Measurements from ENCODE around the gene HUS1. TPM values are rescaled to one million over a fixed set of nuclear protein-coding genes. Genes with fewer than 3 reads are reported as not detected.
"Not testable (repeated sequence)": the region's sequence is repeated elsewhere in the genome, so short reads cannot be mapped to it uniquely, and the experiment has no call there.

HUS1 gene
- total RNA-seq, 5 donors from 2014 or later (not counting 1 experiment from before 2014, with no cell fraction given) = 56.9 to 71.0 (median 59.4) TPM

DNA sequence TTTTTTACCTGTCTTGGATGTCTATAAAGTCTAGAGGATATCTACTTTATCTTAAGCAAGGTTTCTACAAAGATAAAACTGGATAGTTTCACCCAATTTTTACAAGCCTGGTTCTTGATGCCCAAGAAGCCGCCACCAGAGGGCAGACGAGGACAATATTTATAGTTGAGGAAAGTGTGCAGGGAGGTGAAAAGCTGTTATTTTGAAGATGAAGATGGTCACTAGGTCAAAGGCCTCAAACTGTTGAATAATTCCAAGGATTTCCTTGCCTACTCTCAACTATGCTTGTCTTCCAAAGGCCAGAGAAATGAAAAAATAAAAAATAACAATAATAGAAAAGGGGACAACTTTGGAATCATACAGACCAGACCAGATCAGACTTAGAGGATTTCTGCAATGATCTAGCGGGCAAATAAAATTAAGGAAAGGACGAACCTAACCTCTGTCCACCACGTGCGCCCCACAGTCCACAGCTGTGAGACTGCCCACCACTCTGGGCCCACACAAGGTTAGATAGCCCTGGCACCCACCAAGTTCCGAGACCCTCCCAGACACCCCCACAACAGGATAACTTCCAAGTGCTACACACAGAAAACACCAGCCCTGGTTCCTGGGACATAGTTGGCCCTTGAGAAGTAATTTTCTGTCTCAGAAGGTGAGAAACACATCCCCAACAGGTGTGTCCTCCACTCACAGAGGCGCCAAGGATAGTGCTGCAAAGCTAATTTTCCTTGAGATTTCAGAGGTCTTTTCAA is 34.0 kb downstream of the HUS1 start:
- POLR2A ChIA-PET = no interaction called here

DNA sequence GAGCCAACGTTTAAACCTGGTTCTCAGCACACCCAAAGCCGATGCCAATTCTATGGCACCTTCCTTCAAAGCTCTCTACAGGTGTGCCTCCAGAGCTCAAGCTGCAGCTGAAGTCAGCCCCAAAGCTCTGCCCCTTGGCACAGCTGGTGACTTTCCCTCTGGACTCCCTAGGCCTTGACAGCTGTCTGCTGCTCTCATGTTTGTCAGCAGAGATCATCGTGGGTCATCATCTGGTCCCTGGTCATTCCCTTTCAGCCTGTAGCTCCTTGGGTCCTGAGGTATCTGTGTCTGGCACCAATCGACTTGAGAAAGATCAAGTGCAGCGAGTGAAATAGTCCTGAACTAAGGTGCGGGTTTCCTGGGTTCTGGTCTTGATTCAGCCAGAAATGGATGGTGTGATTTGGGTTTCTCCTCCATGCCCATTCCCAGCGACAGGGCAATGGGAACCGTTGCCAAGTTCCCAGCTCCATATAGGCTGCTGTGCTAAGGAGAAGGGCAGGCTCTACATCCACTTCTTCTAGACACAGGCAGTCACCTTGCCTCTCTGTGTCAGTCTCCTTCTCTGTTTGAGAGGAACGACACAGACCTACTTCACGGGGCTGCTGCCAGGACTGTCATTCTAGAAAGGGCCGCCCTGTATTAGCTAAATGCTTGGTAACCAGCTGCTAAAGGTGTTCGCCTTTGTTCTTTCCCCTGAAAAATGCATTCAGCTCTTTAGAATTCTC is 34.7 kb downstream of the HUS1 start:
- H3K4me3 Mint-ChIP-seq = no peak overlapping the region
- no peaks in the 10 kb centered on the region for H3K36me3 ChIP-seq (ENCODE audit: control insufficient read depth in 2 of 2, extremely low read depth in 1 of 2, insufficient read depth in 1 of 2, low read length in 1 of 2)
- CTCF ChIA-PET = interaction anchor here (0.6 to 2.4 kb wide), 14 partner anchors 11 to 217 kb away, joined by 3 to 30 read pairs (median 4); no protein-coding TSS in a partner anchor
- ATAC-seq (replicated peaks in 1 of 4) (no peak), DNase-seq (no peak)
- no peak overlapping the region for H3K4me3 ChIP-seq (ENCODE audit: control insufficient read depth in 1 of 2, extremely low read depth in 1 of 2, low read length in 1 of 2)
- no peaks in the 10 kb centered on the region for H3K36me3 Mint-ChIP-seq
- H3K27me3 Mint-ChIP-seq = no peaks in the 10 kb centered on the region
- no peak overlapping the region for H3K27ac ChIP-seq (ENCODE audit: low read length)
- POLR2A ChIA-PET = no interaction called here
- no peaks in the 10 kb centered on the region for H3K9me3 ChIP-seq
- no peaks in the 10 kb centered on the region for H3K27me3 ChIP-seq (replicated peaks in 1 of 2; ENCODE audit: control insufficient read depth in 2 of 2, extremely low read depth in 1 of 2, insufficient read depth in 2 of 2, low read length in 1 of 2)
- no peaks in the 10 kb centered on the region for H3K4me1 Mint-ChIP-seq
- no peaks in the 10 kb centered on the region for H3K4me1 ChIP-seq (ENCODE audit: control insufficient read depth in 1 of 2, extremely low read depth in 1 of 2, insufficient read depth in 2 of 2, low read length in 2 of 2)
- no peak overlapping the region for H3K27ac Mint-ChIP-seq
- WGBS (ENCODE audit: insufficient coverage) = 85% methylated on average over 9 of the region's 12 CpGs
- H3K9me3 Mint-ChIP-seq = no peaks in the 10 kb centered on the region

More for the DNA sequence above, 34.0 kb downstream of the HUS1 start:
- H3K9me3 ChIP-seq = no peaks in the 10 kb centered on the region
- Mint-ChIP-seq H3K27me3 (no peaks in the 10 kb centered on the region), H3K36me3 (no peaks in the 10 kb centered on the region), H3K9me3 (no peaks in the 10 kb centered on the region), H3K27ac (no peak overlapping the region), H3K4me3 (no peak overlapping the region), H3K4me1 (no peaks in the 10 kb centered on the region)
- WGBS (ENCODE audit: insufficient coverage) = 100% methylated on average over 1 of the region's 8 CpGs
- H3K27ac ChIP-seq (ENCODE audit: low read length) = no peak overlapping the region
- DNase-seq (peak; percentile 22 to 82 (median 66)), ATAC-seq (replicated peaks in 1 of 4) (peak in 2 of 4 experiments; percentile 38 to 53)
- H3K4me3 ChIP-seq (ENCODE audit: control insufficient read depth in 1 of 2, extremely low read depth in 1 of 2, low read length in 1 of 2) = no peak overlapping the region
- no peaks in the 10 kb centered on the region for H3K27me3 ChIP-seq (replicated peaks in 1 of 2; ENCODE audit: control insufficient read depth in 2 of 2, extremely low read depth in 1 of 2, insufficient read depth in 2 of 2, low read length in 1 of 2)
- H3K4me1 ChIP-seq (ENCODE audit: control insufficient read depth in 1 of 2, extremely low read depth in 1 of 2, insufficient read depth in 2 of 2, low read length in 2 of 2) = no peaks in the 10 kb centered on the region
- CTCF ChIA-PET = interaction anchor here (0.5 to 2.4 kb wide), 14 partner anchors 12 to 216 kb away, joined by 3 to 30 read pairs (median 4); no protein-coding TSS in a partner anchor
- H3K36me3 ChIP-seq (ENCODE audit: control insufficient read depth in 2 of 2, extremely low read depth in 1 of 2, insufficient read depth in 1 of 2, low read length in 1 of 2) = no peaks in the 10 kb centered on the region

GRCh38 chr7:47943676-47944474 is 35.5 kb downstream of the HUS1 start:
- ChIA-PET CTCF (interaction anchor here (0.5 to 2.4 kb wide), 8 partner anchors 10 to 211 kb away, joined by 3 to 30 read pairs (median 6); no protein-coding TSS in a partner anchor), POLR2A (no interaction called here)
- Mint-ChIP-seq H3K27ac (no peak overlapping the region), H3K9me3 (no peaks in the 10 kb centered on the region), H3K36me3 (no peaks in the 10 kb centered on the region), H3K4me3 (no peak overlapping the region), H3K27me3 (no peaks in the 10 kb centered on the region), H3K4me1 (no peaks in the 10 kb centered on the region)
- H3K4me3 ChIP-seq (ENCODE audit: control insufficient read depth in 1 of 2, extremely low read depth in 1 of 2, low read length in 1 of 2) = no peak overlapping the region
- ATAC-seq (replicated peaks in 1 of 4) (no peak), DNase-seq (no peak)
- H3K9me3 ChIP-seq = no peaks in the 10 kb centered on the region
- no peaks in the 10 kb centered on the region for H3K27me3 ChIP-seq (replicated peaks in 1 of 2; ENCODE audit: control insufficient read depth in 2 of 2, extremely low read depth in 1 of 2, insufficient read depth in 2 of 2, low read length in 1 of 2)
- WGBS (ENCODE audit: insufficient coverage) = 80% methylated on average over 4 of the region's 8 CpGs
- H3K27ac ChIP-seq (ENCODE audit: low read length) = no peak overlapping the region
- H3K4me1 ChIP-seq (ENCODE audit: control insufficient read depth in 1 of 2, extremely low read depth in 1 of 2, insufficient read depth in 2 of 2, low read length in 2 of 2) = no peaks in the 10 kb centered on the region
- H3K36me3 ChIP-seq (ENCODE audit: control insufficient read depth in 2 of 2, extremely low read depth in 1 of 2, insufficient read depth in 1 of 2, low read length in 1 of 2) = no peaks in the 10 kb centered on the region

DNA sequence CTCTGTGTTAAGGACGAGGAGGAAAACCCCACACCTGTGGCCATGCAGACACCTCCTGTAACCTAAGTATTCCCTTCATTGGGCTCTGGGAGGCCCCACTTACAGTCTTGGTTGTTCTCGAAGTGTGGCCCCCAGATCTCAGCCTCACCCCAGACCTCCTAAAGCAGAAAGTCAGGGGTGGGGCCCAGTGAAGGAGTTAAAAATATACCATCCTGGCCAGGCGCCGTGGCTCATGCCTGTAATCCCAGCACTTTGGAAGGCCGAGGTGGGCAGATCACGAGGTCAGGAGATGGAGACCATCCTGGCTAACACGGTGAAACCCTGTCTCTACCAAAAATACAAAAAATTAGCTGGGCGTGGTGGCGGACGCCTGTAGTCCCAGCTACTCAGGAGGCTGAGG is 36.8 kb downstream of the HUS1 start:
- H3K4me1 Mint-ChIP-seq; POLR2A ChIA-PET; ATAC-seq (replicated peaks in 1 of 4); H3K4me1 ChIP-seq (ENCODE audit: control insufficient read depth in 1 of 2, extremely low read depth in 1 of 2, insufficient read depth in 2 of 2, low read length in 2 of 2); CTCF ChIA-PET; H3K9me3 Mint-ChIP-seq; H3K27ac Mint-ChIP-seq; H3K27ac ChIP-seq (ENCODE audit: low read length); H3K4me3 ChIP-seq (ENCODE audit: control insufficient read depth in 1 of 2, extremely low read depth in 1 of 2, low read length in 1 of 2); H3K36me3 Mint-ChIP-seq; H3K36me3 ChIP-seq (ENCODE audit: control insufficient read depth in 2 of 2, extremely low read depth in 1 of 2, insufficient read depth in 1 of 2, low read length in 1 of 2); H3K4me3 Mint-ChIP-seq; H3K27me3 Mint-ChIP-seq; H3K9me3 ChIP-seq; H3K27me3 ChIP-seq (replicated peaks in 1 of 2; ENCODE audit: control insufficient read depth in 2 of 2, extremely low read depth in 1 of 2, insufficient read depth in 2 of 2, low read length in 1 of 2); DNase-seq: not testable (repeated sequence)
- WGBS (ENCODE audit: insufficient coverage) = no CpG with 5 or more reads among the region's 10 CpGs

- no peaks in the 10 kb centered on the region for H3K36me3 Mint-ChIP-seq
These were observed 37.3 kb downstream of the HUS1 start for GRCh38 chr7:47942132-47942531.

DNA sequence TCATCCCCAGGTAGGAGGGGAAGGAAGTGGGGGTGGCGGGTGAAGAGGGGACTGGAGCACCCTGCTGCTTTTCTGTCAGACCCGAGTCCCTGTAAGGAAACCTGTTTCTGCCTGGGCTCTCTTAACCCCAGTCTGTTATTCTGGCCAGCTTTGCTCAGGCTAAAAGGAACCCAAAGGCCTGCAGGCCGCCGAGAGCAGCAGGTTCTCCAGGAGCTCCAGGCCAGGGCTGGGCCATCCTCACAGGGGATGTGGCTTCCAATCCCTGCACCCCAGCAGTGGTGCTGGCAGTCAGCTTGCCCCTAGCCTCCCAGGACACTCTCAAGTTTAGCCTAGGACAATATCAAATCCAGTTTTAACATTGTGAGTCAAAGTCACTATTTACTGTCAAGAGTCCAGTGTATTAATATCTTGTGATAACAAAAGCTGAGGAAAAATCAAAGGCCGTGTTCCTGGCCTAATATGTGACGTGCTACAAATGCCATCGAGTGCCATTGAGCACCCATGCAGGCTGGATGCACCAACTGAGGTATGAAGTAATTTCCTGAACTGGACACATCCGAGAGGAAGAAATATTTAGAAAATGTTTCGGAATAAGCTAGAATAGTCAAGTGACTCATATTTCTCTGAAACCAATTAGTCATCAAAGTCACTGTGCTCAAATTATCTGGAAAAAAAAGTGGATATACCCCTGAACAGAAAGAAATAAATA is 38.1 kb downstream of the HUS1 start:
- no peaks in the 10 kb centered on the region for H3K9me3 Mint-ChIP-seq
- CTCF ChIA-PET = no interaction called here
- Histone ChIP-seq H3K9me3 (no peaks in the 10 kb centered on the region), H3K27ac (ENCODE audit: low read length) (no peak overlapping the region), H3K27me3 (replicated peaks in 1 of 2; ENCODE audit: control insufficient read depth in 2 of 2, extremely low read depth in 1 of 2, insufficient read depth in 2 of 2, low read length in 1 of 2) (no peaks in the 10 kb centered on the region), H3K4me1 (ENCODE audit: control insufficient read depth in 1 of 2, extremely low read depth in 1 of 2, insufficient read depth in 2 of 2, low read length in 2 of 2) (no peaks in the 10 kb centered on the region), H3K36me3 (ENCODE audit: control insufficient read depth in 2 of 2, extremely low read depth in 1 of 2, insufficient read depth in 1 of 2, low read length in 1 of 2) (no peaks in the 10 kb centered on the region), H3K4me3 (ENCODE audit: control insufficient read depth in 1 of 2, extremely low read depth in 1 of 2, low read length in 1 of 2) (no peak overlapping the region)
- no peak overlapping the region for H3K27ac Mint-ChIP-seq
- H3K4me1 Mint-ChIP-seq = peaks cover 0 to 4% (median 0%) of the 10 kb centered on the region in 3 donors
- no peaks in the 10 kb centered on the region for H3K27me3 Mint-ChIP-seq
- ATAC-seq (replicated peaks in 1 of 4) (no peak), DNase-seq (no peak)
- H3K4me3 Mint-ChIP-seq = no peak overlapping the region
- 89% methylated on average over 5 of the region's 9 CpGs for WGBS (ENCODE audit: insufficient coverage)
- peaks cover under 1% of the 10 kb centered on the region for H3K36me3 Mint-ChIP-seq
- POLR2A ChIA-PET = no interaction called here

More at GRCh38 chr7:47942132-47942531, 37.3 kb downstream of the HUS1 start:
- H3K9me3 Mint-ChIP-seq = no peaks in the 10 kb centered on the region
- ChIA-PET POLR2A (no interaction called here), CTCF (no interaction called here)
- no peaks in the 10 kb centered on the region for H3K36me3 ChIP-seq (ENCODE audit: control insufficient read depth in 2 of 2, extremely low read depth in 1 of 2, insufficient read depth in 1 of 2, low read length in 1 of 2)
- peaks cover 0 to 4% (median 0%) of the 10 kb centered on the region in 3 donors for H3K4me1 Mint-ChIP-seq
- no peaks in the 10 kb centered on the region for H3K27me3 Mint-ChIP-seq
- no peak for ATAC-seq (replicated peaks in 1 of 4)
- 88% methylated on average over 2 of the region's 10 CpGs for WGBS (ENCODE audit: insufficient coverage)
- no peak overlapping the region for H3K4me3 Mint-ChIP-seq
- no peaks in the 10 kb centered on the region for H3K9me3 ChIP-seq
- no peak overlapping the region for H3K27ac ChIP-seq (ENCODE audit: low read length)
- H3K27me3 ChIP-seq (replicated peaks in 1 of 2; ENCODE audit: control insufficient read depth in 2 of 2, extremely low read depth in 1 of 2, insufficient read depth in 2 of 2, low read length in 1 of 2) = no peaks in the 10 kb centered on the region
- peak overlapping the region in 1 of 2 donors; percentile 32 for H3K27ac Mint-ChIP-seq
- H3K4me1 ChIP-seq (ENCODE audit: control insufficient read depth in 1 of 2, extremely low read depth in 1 of 2, insufficient read depth in 2 of 2, low read length in 2 of 2) = no peaks in the 10 kb centered on the region
- DNase-seq = no peak
- no peak overlapping the region for H3K4me3 ChIP-seq (ENCODE audit: control insufficient read depth in 1 of 2, extremely low read depth in 1 of 2, low read length in 1 of 2)

Data from T-cell (primary cell).